Myocyte (in vitro differentiated cells): ENCODE data around the gene SAP130. TPM values are rescaled to one million over a fixed set of nuclear protein-coding genes. Genes with fewer than 3 reads are reported as not detected.

ENCODE experiments used
- DNase-seq: peaks from one replicate; pipeline ENCODE4 v3.0.0-alpha.2; 2012; ENCODE audit warnings: low read depth
- total RNA-seq: library from RNA; depleted of rRNA; stranded (reverse); fragments of >200 nt; gene quantifications from 2 replicates; pipeline ENCODE4 v1.2.3, GENCODE V29; 2014

The SAP130 gene
- total RNA-seq, 1 donor from 2014 or later = 8.2 TPM

DNA sequence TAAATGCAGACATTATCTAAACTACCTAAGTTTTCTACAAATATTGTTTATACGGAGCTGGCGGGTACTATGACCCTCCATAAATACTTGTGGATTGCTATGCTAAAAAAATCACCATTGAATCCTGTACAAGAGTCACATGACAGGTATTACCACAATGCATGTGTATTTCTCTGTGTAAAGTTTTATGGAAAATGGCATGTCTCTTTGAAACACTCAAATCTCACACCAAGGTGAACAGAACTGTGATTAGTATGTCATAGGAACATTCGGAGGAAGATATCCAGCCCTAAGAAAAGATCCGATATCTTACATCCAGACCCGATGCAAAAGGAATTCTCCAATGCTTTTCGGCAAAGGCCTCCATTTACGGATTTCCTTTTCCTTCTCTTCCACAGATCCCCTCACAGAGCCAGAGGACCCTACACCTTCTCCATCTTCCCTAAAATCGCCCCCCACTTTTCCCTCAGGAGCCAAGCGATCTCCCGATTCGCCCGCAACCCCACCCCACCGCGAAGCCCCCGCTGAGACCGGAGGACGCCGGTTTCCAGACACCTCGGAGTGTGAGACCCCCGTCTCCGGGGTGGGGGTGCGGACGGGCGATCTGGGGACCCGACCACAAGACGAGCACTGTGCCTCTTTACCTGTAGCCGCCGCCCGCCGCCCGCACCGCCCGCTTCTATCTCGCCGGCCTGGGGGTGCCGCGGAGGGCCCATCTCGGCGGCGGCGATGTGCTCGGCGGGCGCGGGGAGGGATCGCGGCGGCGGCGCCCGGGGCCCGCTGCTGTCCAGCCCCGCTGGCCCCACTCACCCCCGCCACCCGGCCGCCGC is 1.2 kb downstream of the SAP130 start:
- DNase-seq = peak; percentile 9

GRCh38 chr2:128024816-128025215 is 3.0 kb downstream of the SAP130 start:
- DNase-seq = no peak

- DNase-seq = no peak
These were observed 10.3 kb downstream of the SAP130 start for GRCh38 chr2:128017561-128017960.

- no peak for DNase-seq
These were observed 11.2 kb downstream of the SAP130 start for GRCh38 chr2:128016620-128017019.

DNA sequence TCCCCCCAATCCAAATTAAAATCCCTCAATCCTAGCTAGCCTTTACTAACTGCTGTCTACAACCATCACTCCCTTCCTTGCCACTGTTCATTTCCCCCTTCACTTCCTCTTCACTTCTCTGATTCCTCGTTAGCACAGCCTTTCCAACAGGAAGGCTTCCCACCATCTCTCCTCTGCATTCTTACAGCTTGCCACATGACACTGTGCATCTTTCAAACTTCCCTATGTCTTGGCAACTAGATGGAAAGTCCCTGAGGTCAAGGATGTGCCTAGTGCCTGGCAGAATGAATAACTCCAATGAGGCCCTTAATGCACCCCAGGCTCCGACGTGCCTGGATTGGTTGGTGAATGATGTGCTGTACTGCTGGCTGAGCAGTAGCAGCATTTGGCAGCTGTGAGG is 15.2 kb downstream of the SAP130 start:
- DNase-seq = peak; percentile 1

DNA sequence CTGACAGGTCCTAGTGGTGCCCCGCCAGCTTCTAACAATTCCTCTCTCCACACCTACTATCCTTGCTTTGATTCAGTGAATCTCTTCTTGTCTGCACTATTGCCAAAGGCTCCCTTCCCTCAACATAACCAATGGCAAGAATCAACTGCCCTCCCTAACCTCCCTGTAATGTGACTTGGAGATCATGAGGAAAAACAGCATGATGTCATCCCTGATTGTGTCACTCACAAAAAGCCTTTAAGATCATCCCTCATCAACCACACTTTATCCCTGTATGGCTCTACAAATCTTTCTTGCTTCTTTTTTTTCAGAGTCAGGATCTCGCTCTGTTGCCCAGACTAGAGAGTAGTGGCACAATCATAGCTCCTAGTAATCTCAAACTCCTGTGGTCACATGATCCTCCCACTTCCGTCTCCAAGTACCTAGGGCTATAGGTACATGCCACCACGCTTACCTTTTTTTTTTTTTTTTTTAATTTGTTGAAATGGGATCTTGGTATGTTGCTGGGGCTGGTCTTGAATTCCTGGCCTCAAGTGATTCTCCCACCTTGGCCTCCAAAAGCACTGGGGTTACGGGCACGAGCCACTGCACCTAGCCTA is 19.7 kb downstream of the SAP130 start:
- no peak for DNase-seq

GRCh38 chr2:128004509-128004908 is 23.4 kb downstream of the SAP130 start:
- DNase-seq = no peak

DNA sequence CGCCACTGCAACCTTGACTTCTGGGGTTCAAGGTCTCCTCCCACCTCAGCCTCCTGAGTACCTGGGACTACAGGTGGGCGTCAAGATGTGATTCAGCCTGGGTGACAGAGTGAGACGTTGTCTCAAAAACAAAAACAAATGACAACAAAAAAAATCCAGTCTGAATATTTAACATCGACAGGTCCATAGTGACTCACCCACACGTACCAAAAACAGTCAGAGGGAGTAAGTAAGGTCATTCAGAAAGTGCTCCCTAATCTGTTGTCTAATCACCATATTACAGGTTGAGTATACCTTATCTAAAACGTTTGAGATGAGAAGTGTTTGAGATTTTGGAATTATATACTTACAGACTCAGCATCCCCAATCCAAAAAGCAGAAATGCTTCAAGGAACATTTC is 24.4 kb downstream of the SAP130 start:
- no peak for DNase-seq

GRCh38 chr2:127996160-127996559 is 31.7 kb downstream of the SAP130 start:
- no peak for DNase-seq

- DNase-seq = no peak
These were observed 32.1 kb downstream of the SAP130 start for GRCh38 chr2:127995725-127996124.

- no peak for DNase-seq
These were observed 34.2 kb downstream of the SAP130 start for GRCh38 chr2:127993659-127994058.

DNA sequence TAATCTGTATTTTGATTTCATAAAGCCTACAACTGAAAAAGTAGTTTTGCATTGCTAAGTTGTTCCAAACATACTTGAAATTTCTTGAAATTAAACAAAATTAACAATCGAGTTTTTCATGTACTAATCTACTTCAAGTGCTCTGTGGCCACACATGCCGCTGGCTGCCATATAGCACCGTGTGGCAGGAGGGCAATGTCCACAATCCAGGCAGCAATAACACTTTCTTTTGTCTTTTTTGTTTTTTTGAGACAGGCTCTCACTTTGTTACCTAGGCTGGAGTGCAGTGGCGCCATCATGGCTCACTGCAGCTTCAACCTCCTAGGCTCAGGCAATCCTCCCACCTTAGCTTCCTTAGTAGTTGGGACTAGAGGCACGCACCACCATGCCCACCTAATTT is 36.1 kb downstream of the SAP130 start:
- DNase-seq = no peak

GRCh38 chr2:127986548-127987079 is 41.2 kb downstream of the SAP130 start:
- DNase-seq = no peak

DNA sequence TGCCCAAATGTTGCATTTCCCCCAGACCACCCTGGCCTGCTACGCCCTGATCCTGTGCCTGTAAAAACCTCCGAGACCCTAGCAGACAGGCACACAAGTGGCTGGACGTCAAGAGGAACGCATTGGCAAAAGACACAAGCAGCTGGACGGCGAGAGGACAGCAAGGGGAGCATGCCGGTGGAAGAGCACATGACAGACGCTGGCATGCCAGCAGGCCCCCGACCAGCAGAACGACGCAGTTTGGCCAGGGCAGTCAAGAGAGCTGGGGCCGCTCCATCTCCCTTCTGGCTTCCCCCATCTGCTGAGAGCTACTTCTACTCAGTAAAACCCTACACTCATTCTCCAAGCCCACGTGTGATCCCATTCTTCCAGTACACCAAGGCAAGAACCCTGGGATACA is 42.1 kb downstream of the SAP130 start:
- no peak for DNase-seq

DNA sequence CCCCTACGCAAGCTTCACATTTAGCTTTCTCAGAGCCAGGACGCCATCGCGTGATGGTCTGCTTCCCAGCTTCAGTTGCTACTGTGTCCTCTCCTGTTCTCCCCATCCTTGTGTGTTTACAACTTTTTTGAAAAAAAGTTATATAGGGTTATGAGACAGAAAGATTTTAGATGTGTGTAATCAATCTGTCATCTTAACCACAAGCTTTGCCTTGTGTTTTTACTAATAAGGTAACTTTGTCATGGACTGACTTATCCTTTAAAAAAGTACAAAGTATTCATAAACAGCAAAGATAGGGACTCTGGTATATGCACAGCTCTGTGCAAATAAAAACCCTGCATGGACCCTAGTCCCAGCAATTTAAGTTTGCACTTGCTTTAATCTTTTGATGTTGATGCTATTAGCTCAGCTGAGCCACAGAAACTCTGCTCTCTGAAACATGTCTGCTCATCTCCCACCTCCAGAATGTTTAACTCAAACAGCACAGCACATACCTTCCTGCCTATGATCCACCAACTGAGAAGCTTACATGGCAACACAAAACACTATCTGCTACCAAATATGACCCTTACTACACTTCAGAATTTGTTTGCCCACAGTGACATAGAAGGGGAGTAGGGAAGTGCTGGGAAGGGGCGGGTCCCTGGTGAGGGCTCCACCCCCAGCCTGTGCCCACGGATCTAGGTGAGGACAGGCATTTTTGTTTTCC is 42.7 kb downstream of the SAP130 start:
- DNase-seq = no peak

GRCh38 chr2:127984551-127984950 is 43.3 kb downstream of the SAP130 start:
- peak; percentile 39 for DNase-seq

DNA sequence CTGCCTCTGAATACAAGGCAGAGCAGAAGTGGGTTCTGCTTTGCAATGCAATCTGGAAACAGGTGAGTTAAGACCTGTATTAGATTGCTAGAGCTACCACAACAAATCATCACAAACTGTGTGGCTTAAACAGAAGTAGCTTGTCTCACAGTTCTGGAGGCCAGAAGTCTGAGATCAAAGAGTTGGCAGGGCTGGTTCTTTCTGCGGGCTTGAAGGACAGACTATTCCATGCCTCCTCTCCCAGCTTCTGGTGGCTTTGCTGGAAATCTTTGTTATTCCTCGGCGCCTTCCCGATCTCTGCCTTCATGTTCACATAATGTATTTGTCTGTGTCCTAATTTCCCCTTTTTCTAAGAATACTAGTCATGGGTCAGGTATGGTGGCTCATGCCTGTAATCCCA is 58.4 kb downstream of the SAP130 start:
- DNase-seq = no peak

DNA sequence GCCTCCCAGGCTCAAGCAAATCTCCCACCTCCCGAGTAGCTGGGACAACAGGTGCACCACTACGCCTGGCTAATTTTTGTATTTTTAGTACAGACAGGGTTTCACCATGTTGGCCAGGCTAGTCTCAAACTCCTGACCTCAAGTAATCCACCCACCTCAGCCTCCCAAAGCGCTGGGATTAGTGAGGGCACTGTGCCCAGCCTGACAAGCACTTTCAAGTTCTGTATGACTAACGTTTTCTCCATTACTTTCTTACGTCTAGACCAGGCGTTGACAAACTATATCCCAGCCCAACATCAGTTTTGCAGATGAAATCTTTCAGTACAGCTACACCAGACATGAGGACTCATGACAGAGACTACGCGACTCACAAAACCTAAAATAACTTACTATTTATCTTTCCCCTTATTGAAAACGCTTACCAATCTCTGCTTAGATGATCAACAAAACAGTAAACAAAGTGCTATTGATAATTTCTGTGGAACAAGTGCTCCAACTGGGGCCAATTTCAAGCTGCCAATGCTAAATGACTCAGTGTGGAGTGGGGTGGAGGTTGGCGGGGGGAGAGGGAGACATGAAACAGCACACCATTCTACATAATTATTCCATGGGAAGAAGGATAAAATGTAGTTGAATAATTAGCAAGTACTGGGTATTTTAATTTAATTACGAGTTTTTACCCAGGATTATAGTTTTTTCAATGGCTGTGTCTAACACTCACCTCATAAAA is 59.1 kb downstream of the SAP130 start:
- DNase-seq = peak; percentile 36

- DNase-seq = no peak
These were observed 66.1 kb downstream of the SAP130 start for GRCh38 chr2:127961729-127962128.

DNA sequence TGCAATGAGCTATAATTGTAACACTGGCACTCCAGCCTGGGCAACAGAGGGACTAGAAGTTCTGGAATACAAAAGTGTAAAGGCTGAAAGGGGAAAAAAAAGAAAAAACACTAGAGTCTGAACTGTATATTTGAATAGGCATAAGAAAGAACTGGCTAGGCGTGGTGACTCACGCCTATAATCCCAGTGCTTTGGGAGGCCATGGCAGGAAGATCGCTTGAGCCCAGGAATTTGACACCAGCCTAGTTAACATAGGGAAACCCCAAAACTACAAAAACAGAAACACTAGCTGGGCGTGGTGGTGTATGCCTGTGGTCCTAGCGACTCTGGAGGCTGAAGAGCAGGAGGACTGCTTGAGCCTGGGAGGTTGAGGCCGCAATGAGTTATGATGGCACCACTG is 70.6 kb downstream of the SAP130 start:
- DNase-seq = peak; percentile 2

DNA sequence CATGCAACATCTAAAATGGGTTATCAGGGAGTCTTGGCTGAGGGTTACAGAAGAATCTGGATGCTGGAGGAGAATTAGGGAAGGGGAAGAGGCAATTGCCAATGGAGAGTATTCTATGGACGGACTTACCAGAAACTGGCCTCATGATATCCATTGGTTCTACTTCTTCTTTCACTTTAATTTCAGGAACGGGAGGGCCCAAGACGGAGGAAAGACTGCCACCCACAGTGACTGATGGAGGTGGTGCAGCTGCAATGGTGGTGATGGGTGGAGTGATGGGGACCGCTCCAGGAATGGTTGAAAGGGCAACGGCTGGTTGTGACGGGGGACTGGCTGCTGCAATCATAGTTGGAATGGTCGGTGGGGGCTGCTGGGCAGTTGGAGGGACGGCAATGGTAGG is 73.0 kb downstream of the SAP130 start:
- DNase-seq = no peak
